Spleen (tissue), 11 donors: ENCODE data around the gene TRABD. TPM values are rescaled to one million over a fixed set of nuclear protein-coding genes. Genes with fewer than 3 reads are reported as not detected.

Experiments used
- DNase-seq: peaks from one replicate; pipeline ENCODE4 v3.0.0-alpha.2; 2020
- H3K27ac ChIP-seq, 8 donors: fragments of 200-600 bp; sonication (generic) in 7 of 8; 1 replicate in 4 of 8; 2 replicates in 4 of 8; pipeline versions ENCODE4 v1.5.0 to v1.8.0; 2016 to 2021; ENCODE audit warnings: inconsistent platforms in 4 of 8, mild to moderate bottlenecking in 4 of 8, moderate library complexity in 1 of 8
- H3K27me3 ChIP-seq, 7 donors: fragments of 200-600 bp; sonication (generic) in 6 of 7; replicated peaks in 1 of 7; 1 replicate in 4 of 7; 2 replicates in 3 of 7; pipeline versions ENCODE4 v1.5.0 to v1.8.0; 2016 to 2021; ENCODE audit warnings: inconsistent platforms in 3 of 7, mild to moderate bottlenecking in 1 of 7
- H3K36me3 ChIP-seq, 6 donors: fragments of 200-600 bp; sonication (generic) in 5 of 6; 1 replicate in 4 of 6; 2 replicates in 2 of 6; pipeline versions ENCODE4 v1.5.0 to v1.8.0; 2016 to 2021; ENCODE audit warnings: inconsistent platforms in 2 of 6
- H3K4me1 ChIP-seq, 6 donors: fragments of 200-600 bp; sonication (generic) in 5 of 6; 1 replicate in 3 of 6; 2 replicates in 3 of 6; pipeline versions ENCODE4 v1.5.0 to v1.8.0; 2016 to 2021; ENCODE audit warnings: inconsistent platforms in 3 of 6
- H3K4me3 ChIP-seq, 8 donors: fragments of 200-600 bp; sonication (generic) in 7 of 8; 1 replicate in 4 of 8; 2 replicates in 4 of 8; pipeline versions ENCODE4 v1.5.0 to v1.8.0; 2016 to 2021; ENCODE audit warnings: inconsistent platforms in 4 of 8, mild to moderate bottlenecking in 4 of 8, moderate library complexity in 2 of 8
- H3K9me3 ChIP-seq, 8 donors: fragments of 200-600 bp; sonication (generic) in 7 of 8; 1 replicate in 4 of 8; 2 replicates in 4 of 8; pipeline versions ENCODE4 v1.5.0 to v1.8.0; 2016 to 2021; ENCODE audit warnings: inconsistent platforms in 4 of 8
- CTCF ChIP-seq, 11 experiments: fragments of 200-600 bp in 7 of 11; fragments of 450-650 bp in 4 of 11; sonication (generic) in 4 of 11; IDR thresholded peaks in 8 of 11; conservative IDR thresholded peaks in 3 of 11; 1 replicate in 7 of 11; 2 replicates in 4 of 11; pipeline versions ENCODE4 v1.4.0 to v1.8.0; 2016 to 2021; ENCODE audit warnings: antibody characterized with exemption in 11 of 11, inconsistent platforms in 4 of 11, mild to moderate bottlenecking in 1 of 11
- POLR2A ChIP-seq, 3 donors: fragments of 450-650 bp; IDR thresholded peaks; one replicate each; pipeline ENCODE4 v1.5.1; 2017; ENCODE audit warnings: antibody characterized with exemption in 3 of 3, mild to moderate bottlenecking in 1 of 3
- POLR2AphosphoS5 ChIP-seq, 3 donors: sonication (generic); formaldehyde crosslinking; IDR thresholded peaks; one replicate each; pipeline ENCODE4 v1.5.1; 2017; ENCODE audit warnings: antibody characterized with exemption in 3 of 3
- WGBS, 5 donors: extraction: QIAGEN DNeasy Blood & Tissue Kit in 3 of 5; methylation state at CpG; one replicate each; pipeline versions ENCODE4 v1.1.5 to v1.1.7; 2013 to 2018; 5-methylcytosine and 5-hydroxymethylcytosine counted together
- intact Hi-C: fragments of 100-400 bp; cut with DNase I; formaldehyde crosslinking; loops from one replicate; pipeline ENCODE4 v1.15.0; 2023; ENCODE audit warnings: low total_unique reads
- polyA plus RNA-seq, 3 donors: library from polyadenylated mRNA; stranded (reverse); fragments of 200-250 nt; gene quantifications; one replicate each; pipeline ENCODE4 v1.2.1, GENCODE V29; 2013
- total RNA-seq, 7 donors: library from RNA; depleted of rRNA in 3 of 7; stranded (reverse); fragments of >200 nt in 3 of 7; fragmentation: NEBNext Ultra II Directional in 4 of 7; extraction: Animal tissue kit (Norgen Biotek cat#: 25700) in 4 of 7; gene quantifications; one replicate each; pipeline versions ENCODE4 v1.1.0 to v1.2.1, GENCODE V29; 2016 to 2021
- donor health status: healthy with polysubstance abuse.
- donor health status: DM: no; HTN: no; CAD: no; lungs with moderate emphysema.
- donor health status: DM: no; HTN: no; CAD: no.
- donor health status: Bipolar disorder and iron deficiency.
- donor health status: healthy.
- donor health status: DM: no; HTN: no; CAD: no.
- donor health status: DM: yes; HTN: yes; CAD: no.

TRABD gene
- total and polyA plus RNA-seq, 10 donors = 43.3 to 85.8 (median 60.0) TPM

- Histone ChIP-seq H3K27ac (no peak overlapping the region), H3K4me3 (no peak overlapping the region), H3K36me3 (no peaks in the 10 kb centered on the region), H3K4me1 (peaks cover 0 to 44% (median 14%) of the 10 kb centered on the region in 6 donors), H3K27me3 (peaks cover 0 to 80% (median 29%) of the 10 kb centered on the region in 7 donors), H3K9me3 (no peaks in the 10 kb centered on the region)
- intact Hi-C loops = no loop called here
- TF ChIP-seq POLR2AphosphoS5 (IDR thresholded peaks at IDR 0.05) (no peak), POLR2A (IDR thresholded peaks at IDR 0.05) (no peak), CTCF (IDR thresholded peaks at IDR 0.05 in 8 of 11, conservative IDR thresholded peaks at IDR 0.05 in 3 of 11) (no peak)
- peak; percentile 74 for DNase-seq
- 95 to 97% (median 96%) methylated on average over 76 of the region's 76 CpGs for WGBS, 5 donors
Observed at GRCh38 chr22:50176850-50177536, 8.7 kb upstream of the TRABD start.

GRCh38 chr22:50177537-50178470 lies 7.9 kb upstream of the TRABD start:
- WGBS, 5 donors = 54 to 80% (median 72%) methylated on average over 54 to 98 of the region's 98 CpGs
- Histone ChIP-seq H3K4me3 (no peak overlapping the region), H3K36me3 (no peaks in the 10 kb centered on the region), H3K4me1 (peaks cover 0 to 36% (median 14%) of the 10 kb centered on the region in 6 donors), H3K9me3 (no peaks in the 10 kb centered on the region), H3K27me3 (peaks cover 0 to 72% (median 24%) of the 10 kb centered on the region in 7 donors), H3K27ac (peak overlapping the region in 1 of 8 donors; percentile 2)
- DNase-seq = peak; percentile 81
- intact Hi-C loops = no loop called here
- peak; percentile 53 to 82 (median 69) for TF ChIP-seq POLR2AphosphoS5 (IDR thresholded peaks at IDR 0.05)
- no peak for TF ChIP-seq CTCF (IDR thresholded peaks at IDR 0.05 in 8 of 11, conservative IDR thresholded peaks at IDR 0.05 in 3 of 11)

GRCh38 chr22:50178471-50178864 lies 7.2 kb upstream of the TRABD start:
- intact Hi-C loops = no loop called here
- DNase-seq = peak; percentile 75
- Histone ChIP-seq H3K4me3 (no peak overlapping the region), H3K27me3 (peaks cover 0 to 66% (median 23%) of the 10 kb centered on the region in 7 donors), H3K9me3 (no peaks in the 10 kb centered on the region), H3K36me3 (no peaks in the 10 kb centered on the region), H3K4me1 (peaks cover 0 to 35% (median 9%) of the 10 kb centered on the region in 6 donors), H3K27ac (peak overlapping the region in 1 of 8 donors; percentile 2)
- 31 to 69% (median 56%) methylated on average over 12 to 22 of the region's 22 CpGs for WGBS, 5 donors
- TF ChIP-seq POLR2AphosphoS5 (IDR thresholded peaks at IDR 0.05) (no peak), POLR2A (IDR thresholded peaks at IDR 0.05) (no peak), CTCF (IDR thresholded peaks at IDR 0.05 in 8 of 11, conservative IDR thresholded peaks at IDR 0.05 in 3 of 11) (no peak)
